HUES48 (cell line): ENCODE data around the gene ZEB2.

Experiments used
- H3K27ac ChIP-seq: one replicate; pipeline ENCODE4 v1.7.0; 2013; ENCODE audit warnings: low read depth, low read length, inconsistent platforms
- H3K27me3 ChIP-seq: 2 replicates; pipeline ENCODE4 v1.6.1; 2013; ENCODE audit warnings: mild to moderate bottlenecking, low read length; ENCODE audit not compliant: control insufficient read depth, insufficient read depth
- H3K36me3 ChIP-seq: 2 replicates; pipeline ENCODE4 v1.6.1; 2013; ENCODE audit warnings: low read length; ENCODE audit not compliant: control insufficient read depth, insufficient read depth
- H3K4me1 ChIP-seq: 2 replicates; pipeline ENCODE4 v1.6.1; 2013; ENCODE audit warnings: mild to moderate bottlenecking, low read length; ENCODE audit not compliant: control insufficient read depth, insufficient read depth
- H3K4me3 ChIP-seq: 2 replicates; pipeline ENCODE4 v1.5.1; 2013; ENCODE audit warnings: mild to moderate bottlenecking, low read depth, low read length
- H3K9ac ChIP-seq: 2 replicates; pipeline ENCODE4 v1.6.1; 2013; ENCODE audit warnings: mild to moderate bottlenecking, low read depth, low read length, moderate library complexity
- H3K9me3 ChIP-seq: 2 replicates; pipeline ENCODE4 v1.6.1; 2013; ENCODE audit warnings: low read length; ENCODE audit not compliant: control insufficient read depth, insufficient read depth

The ZEB2 gene

DNA sequence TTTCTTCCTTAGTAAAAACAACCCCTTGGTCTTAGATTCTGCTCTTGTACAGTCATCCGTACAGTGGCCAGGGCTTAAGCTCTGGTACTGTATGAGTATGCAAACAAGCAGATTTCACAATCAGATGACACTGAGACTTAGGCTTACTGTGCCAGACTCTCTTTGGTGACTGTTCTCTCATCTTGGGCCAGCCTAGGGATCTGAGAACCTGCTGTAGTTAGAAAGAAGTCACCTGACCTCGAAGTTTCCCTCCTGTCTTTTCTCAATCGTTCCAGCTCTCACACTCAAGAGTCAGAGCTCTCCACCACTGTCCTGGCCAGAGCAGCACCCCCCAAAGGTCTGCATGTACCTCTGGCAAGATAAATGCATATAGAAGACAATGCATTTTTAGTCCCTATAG lies 63.2 kb downstream of the ZEB2 start:
- H3K9me3 ChIP-seq = no peaks in the 10 kb centered on the region
- H3K27ac ChIP-seq = no peak overlapping the region
- peaks cover 39% of the 10 kb centered on the region for H3K4me1 ChIP-seq
- no peak overlapping the region for H3K4me3 ChIP-seq
- peaks cover 15% of the 10 kb centered on the region; the same call in 1 of the 2 replicates for H3K27me3 ChIP-seq
- H3K36me3 ChIP-seq = no peaks in the 10 kb centered on the region
- no peak overlapping the region for H3K9ac ChIP-seq

DNA sequence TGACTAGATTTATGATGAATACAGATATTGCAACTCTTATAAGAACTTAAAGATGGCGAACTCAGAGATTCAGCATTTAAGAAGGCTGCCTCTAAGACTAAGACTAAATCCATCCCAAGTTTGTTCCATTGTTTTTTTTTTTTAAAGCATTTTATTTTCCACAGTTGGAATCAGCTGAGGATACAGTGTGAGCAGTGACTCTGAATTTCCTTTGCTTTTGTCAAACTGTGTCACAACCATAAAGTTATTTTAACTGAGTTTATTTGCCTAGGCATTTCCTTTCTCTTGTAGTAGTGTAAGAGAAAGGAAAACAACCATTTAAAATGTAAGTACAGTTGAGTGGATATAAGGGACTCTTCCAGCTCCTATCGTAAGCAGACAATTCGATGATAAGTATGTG lies 63.9 kb downstream of the ZEB2 start:
- H3K4me1 ChIP-seq = peaks cover 41% of the 10 kb centered on the region
- no peak overlapping the region for H3K27ac ChIP-seq
- no peaks in the 10 kb centered on the region for H3K36me3 ChIP-seq
- peaks cover 15% of the 10 kb centered on the region; the same call in 1 of the 2 replicates for H3K27me3 ChIP-seq
- H3K9me3 ChIP-seq = no peaks in the 10 kb centered on the region
- no peak overlapping the region for H3K9ac ChIP-seq
- H3K4me3 ChIP-seq = no peak overlapping the region

DNA sequence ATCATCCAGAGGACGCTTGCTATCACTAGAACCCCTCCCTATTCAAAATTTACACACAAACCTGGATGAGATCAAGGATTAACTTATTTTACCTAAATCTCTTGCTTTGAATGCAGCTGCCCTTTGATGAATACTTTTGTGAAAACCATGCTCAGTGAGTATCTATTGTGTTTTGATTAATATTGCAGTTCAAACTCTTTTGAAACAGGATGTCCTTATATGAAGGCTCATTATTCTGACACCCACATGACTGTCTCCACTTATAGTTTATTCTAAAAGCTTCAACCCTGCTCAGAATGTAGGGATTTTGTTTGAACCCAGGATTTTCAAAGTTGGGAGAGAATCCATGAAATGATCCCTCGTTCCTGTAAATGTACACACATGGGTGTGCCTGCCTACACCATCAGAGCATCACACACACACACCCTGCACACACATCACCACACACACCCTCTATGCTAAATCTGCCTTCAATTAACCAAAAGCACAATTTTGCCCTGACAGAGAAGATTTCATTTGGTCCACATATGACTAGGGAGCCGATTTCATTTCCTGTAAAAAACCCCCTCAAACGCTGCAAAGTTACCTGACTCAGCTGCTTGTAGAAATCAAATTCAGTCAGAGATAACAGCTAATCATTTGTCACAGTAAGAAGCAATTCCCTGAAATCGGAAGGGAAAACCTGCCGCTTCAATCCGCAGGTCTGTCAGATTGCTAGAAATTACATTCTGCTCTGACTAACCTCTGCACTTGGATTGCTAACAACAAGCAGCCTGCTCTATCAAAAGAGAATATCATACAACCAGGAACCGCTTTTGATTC lies 65.2 kb downstream of the ZEB2 start:
- H3K9me3 ChIP-seq = no peaks in the 10 kb centered on the region
- H3K27ac ChIP-seq = no peak overlapping the region
- H3K4me1 ChIP-seq = peaks cover 33% of the 10 kb centered on the region
- H3K36me3 ChIP-seq = no peaks in the 10 kb centered on the region
- no peak overlapping the region for H3K9ac ChIP-seq
- H3K27me3 ChIP-seq = peaks cover 15% of the 10 kb centered on the region; the same call in 1 of the 2 replicates
- no peak overlapping the region for H3K4me3 ChIP-seq

DNA sequence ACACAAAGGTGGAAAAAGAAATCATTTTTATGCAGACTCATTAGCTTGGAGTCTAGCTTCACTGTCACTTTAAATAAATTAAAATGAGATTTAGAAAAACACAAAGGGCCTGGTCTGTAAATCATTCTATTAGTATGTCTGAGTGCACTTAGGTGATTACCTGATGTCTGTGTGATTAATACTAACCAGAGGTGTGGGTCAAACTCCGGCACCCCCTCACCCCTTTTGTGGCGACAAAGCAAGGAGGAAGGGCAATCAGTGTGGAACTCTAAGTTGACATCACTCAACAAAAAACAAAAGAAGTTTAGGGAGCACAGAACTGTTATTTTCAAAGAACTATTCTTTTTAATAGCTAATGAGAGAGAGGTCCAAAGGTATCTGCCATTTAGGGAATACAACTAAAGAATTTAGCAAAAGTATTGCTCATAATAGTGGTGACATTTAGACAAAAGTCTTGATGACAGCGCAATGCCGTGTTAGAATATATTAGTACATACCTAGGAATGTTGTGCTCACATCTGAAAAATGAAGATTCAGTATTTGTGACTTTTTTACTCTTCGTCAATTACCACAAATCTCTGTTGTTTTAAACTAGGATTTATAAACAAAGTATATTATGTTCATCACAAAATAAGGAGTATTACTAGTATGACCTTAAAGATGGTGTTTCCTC lies 66.3 kb downstream of the ZEB2 start:
- no peak overlapping the region for H3K4me3 ChIP-seq
- no peaks in the 10 kb centered on the region for H3K9me3 ChIP-seq
- no peak overlapping the region for H3K27ac ChIP-seq
- H3K36me3 ChIP-seq = no peaks in the 10 kb centered on the region
- peaks cover 36% of the 10 kb centered on the region for H3K4me1 ChIP-seq
- peaks cover 10% of the 10 kb centered on the region for H3K27me3 ChIP-seq
- no peak overlapping the region for H3K9ac ChIP-seq

DNA sequence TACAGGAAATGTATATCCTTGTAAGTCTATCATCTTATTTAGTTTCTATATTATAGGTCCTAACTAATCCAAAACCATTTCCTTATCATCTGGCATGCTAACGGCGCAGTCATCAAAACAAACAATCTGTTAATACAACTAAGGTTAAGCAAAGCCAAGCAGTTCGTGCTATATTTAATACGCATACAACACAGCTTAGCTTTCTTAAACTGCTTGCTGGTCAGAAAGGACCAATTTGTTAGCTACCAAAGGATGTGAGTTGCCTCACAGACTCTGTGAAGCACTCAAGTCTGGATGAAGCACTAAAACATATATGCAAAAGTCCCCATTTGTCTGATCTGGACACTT lies 67.0 kb downstream of the ZEB2 start:
- Histone ChIP-seq H3K9ac (no peak overlapping the region), H3K9me3 (no peaks in the 10 kb centered on the region), H3K4me3 (no peak overlapping the region), H3K27me3 (peaks cover 17% of the 10 kb centered on the region), H3K4me1 (peaks cover 37% of the 10 kb centered on the region), H3K27ac (peak overlapping the region; percentile 23), H3K36me3 (no peaks in the 10 kb centered on the region)

DNA sequence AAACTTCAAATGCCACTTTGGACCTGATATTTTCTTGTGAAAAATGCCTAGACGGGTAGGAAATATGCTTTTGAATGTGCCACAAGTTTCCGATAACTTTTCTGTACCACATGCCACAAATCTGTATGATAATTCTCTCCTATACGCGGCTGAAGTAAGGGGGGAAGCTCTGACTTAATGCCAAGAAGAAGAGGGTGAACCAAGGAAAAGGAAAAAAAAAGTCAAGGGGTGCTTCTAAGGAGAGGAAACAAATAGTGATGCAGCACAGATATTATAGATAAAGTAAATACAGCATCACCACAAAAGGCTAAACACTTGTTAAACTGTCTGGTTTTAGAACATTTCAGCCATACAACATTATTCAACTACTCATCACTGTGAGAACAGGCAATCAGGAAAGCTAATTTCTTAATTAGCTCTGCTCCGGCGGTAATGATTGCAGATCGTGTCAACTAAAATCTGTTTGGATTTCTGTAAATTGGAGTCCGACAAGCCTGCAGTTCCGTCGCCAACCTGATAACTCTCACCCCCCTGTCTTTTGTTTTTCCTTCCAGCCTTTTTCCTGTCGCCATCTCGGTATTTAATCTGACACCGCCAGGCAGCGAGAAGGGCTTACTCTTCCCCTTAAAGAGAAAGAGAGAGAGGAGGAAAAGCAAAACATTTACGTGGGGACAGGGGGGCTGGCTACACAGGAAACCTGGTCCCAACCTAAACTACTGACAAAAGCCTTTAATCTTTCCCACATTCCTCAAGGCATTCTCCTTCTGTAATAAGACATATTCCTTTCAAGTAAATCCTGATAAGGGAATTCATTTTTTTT lies 67.5 kb downstream of the ZEB2 start:
- peak overlapping the region; percentile 23 for H3K27ac ChIP-seq
- no peaks in the 10 kb centered on the region for H3K36me3 ChIP-seq

DNA sequence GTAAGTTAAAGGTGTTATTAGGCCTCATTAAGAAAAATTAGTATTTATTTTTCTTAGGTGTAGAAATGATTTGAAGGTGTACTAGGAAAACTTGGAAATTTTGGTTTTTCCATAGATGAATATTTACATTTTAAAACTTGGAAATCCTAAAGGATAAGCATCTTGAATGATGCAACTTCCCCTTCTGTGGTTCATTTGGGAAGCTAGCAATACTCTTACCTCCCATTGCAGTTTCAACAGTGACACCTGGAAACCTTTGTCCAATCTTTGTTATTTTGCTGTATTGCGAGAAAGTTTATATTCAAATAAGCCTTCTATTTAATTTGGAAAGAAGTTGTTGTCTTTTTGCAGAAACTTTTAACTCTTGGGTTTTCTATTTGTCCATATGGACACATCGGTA lies 68.5 kb downstream of the ZEB2 start:
- H3K36me3 ChIP-seq = no peaks in the 10 kb centered on the region
- peaks cover 28% of the 10 kb centered on the region for H3K27me3 ChIP-seq
- H3K9ac ChIP-seq = no peak overlapping the region
- H3K9me3 ChIP-seq = no peaks in the 10 kb centered on the region
- H3K27ac ChIP-seq = no peak overlapping the region
- H3K4me1 ChIP-seq = peaks cover 37% of the 10 kb centered on the region
- no peak overlapping the region for H3K4me3 ChIP-seq

More for the DNA sequence above, 67.5 kb downstream of the ZEB2 start:
- no peaks in the 10 kb centered on the region for H3K9me3 ChIP-seq
- peaks cover 37% of the 10 kb centered on the region for H3K4me1 ChIP-seq
- peaks cover 21% of the 10 kb centered on the region for H3K27me3 ChIP-seq
- H3K9ac ChIP-seq = no peak overlapping the region
- H3K4me3 ChIP-seq = no peak overlapping the region

DNA sequence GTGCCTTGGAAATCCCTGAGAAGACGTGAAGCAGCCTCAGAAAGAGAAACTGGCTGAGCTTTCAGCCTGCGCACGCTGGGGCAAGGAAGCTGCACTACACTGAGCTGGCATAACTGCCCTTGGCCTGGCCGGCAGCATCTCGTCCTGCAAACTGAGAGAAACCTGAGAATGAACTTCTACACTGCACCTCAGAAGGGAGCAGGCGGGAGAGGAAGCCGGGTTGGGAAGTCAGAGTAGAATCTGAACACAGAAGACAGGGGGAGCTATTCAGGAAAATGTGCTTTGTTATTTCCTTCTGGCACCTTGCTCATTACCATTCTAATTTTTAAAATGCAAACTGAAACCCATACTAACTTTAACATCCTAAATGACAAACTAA lies 70.9 kb downstream of the ZEB2 start:
- peaks cover 30% of the 10 kb centered on the region for H3K27me3 ChIP-seq
- H3K4me1 ChIP-seq = peaks cover 59% of the 10 kb centered on the region
- H3K36me3 ChIP-seq = no peaks in the 10 kb centered on the region
- H3K4me3 ChIP-seq = no peak overlapping the region
- H3K9me3 ChIP-seq = no peaks in the 10 kb centered on the region
- no peak overlapping the region for H3K9ac ChIP-seq
- no peak overlapping the region for H3K27ac ChIP-seq

DNA sequence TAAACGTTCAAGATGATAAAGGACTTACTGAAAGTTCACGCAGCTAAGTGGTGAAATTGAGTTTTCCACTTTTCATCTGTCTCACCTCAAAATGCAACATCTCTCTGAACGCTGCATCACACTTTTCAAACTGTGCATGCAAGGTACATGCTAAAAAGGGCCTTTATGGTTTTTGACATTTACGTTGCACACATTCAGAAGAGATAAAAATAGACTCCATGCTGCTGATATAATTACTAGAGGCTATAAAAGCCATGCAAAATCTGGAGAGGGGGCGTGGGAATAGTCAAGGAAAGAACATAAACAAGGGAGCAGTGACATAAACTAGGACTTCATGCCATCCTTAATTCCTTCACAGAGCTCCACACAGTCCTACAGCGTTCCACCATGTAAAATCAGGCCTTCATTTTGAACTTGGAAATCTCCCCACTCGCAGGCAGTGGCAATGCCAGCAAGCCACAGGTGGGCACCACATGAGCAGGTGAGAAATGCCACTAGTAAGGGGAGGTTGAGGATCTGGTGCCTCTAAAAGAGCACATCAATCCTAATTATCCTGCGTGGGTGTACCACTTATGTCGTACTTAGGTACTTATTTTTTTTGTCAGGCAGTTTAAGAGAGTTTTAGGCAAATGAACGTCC lies 71.4 kb downstream of the ZEB2 start:
- peaks cover 30% of the 10 kb centered on the region for H3K27me3 ChIP-seq
- H3K4me1 ChIP-seq = peaks cover 60% of the 10 kb centered on the region
- no peak overlapping the region for H3K27ac ChIP-seq
- H3K9ac ChIP-seq = no peak overlapping the region
- H3K9me3 ChIP-seq = no peaks in the 10 kb centered on the region
- H3K4me3 ChIP-seq = no peak overlapping the region
- H3K36me3 ChIP-seq = no peaks in the 10 kb centered on the region

DNA sequence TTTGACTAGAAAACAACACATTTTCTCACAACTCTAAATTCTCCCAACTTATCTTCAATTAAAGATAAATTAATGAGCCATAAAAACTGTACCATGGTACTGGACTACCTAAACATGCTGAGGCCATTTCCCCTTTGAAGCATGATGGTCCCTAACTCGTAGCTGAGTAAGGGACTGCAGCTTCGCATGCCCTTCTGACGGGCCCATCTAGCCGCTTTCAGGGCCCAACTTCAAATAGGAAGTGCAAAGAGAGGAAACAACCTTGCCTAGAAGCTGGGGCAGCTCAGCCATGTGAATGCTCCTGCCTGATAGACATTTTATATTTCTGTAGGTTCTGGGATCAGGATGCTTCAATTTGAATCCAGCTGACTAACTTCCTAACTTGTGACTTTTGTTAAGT lies 72.4 kb downstream of the ZEB2 start:
- Histone ChIP-seq H3K36me3 (no peaks in the 10 kb centered on the region), H3K27me3 (peaks cover 32% of the 10 kb centered on the region), H3K4me1 (peaks cover 57% of the 10 kb centered on the region), H3K9ac (no peak overlapping the region), H3K9me3 (no peaks in the 10 kb centered on the region), H3K4me3 (no peak overlapping the region), H3K27ac (no peak overlapping the region)
